Small intestine (tissue), 16 donors: ENCODE results near the gene REV1. TPM values are rescaled to one million over a fixed set of nuclear protein-coding genes. Genes with fewer than 3 reads are reported as not detected.

ENCODE experiments used
- DNase-seq, 2 donors: peaks; one replicate each; pipeline versions ENCODE4 v3.0.0 to v3.0.0-alpha.2; 2013
- FAIRE-seq: peaks from 2 replicates; lab custom pipeline; 2012; peaks lifted over from hg19 to GRCh38; lab: Jason Lieb, UNC
- H3K27ac ChIP-seq, 3 donors: one replicate each; pipeline ENCODE4 v1.5.1; 2013; ENCODE audit warnings: low read length in 2 of 3, mild to moderate bottlenecking in 2 of 3, control low read depth in 1 of 3, inconsistent platforms in 1 of 3, low read depth in 1 of 3, moderate library complexity in 1 of 3
- H3K27me3 ChIP-seq, 3 donors: one replicate each; pipeline ENCODE4 v1.6.1; 2013; ENCODE audit warnings: low read length in 3 of 3, inconsistent platforms in 1 of 3; ENCODE audit not compliant: control insufficient read depth in 3 of 3, insufficient read depth in 3 of 3
- H3K36me3 ChIP-seq, 3 donors: one replicate each; pipeline ENCODE4 v1.6.1; 2013; ENCODE audit warnings: low read length in 3 of 3, inconsistent platforms in 1 of 3, low read depth in 1 of 3, mild to moderate bottlenecking in 1 of 3, moderate library complexity in 1 of 3; ENCODE audit not compliant: control insufficient read depth in 3 of 3, insufficient read depth in 2 of 3
- H3K4me1 ChIP-seq, 3 donors: one replicate each; pipeline ENCODE4 v1.6.1; 2013; ENCODE audit warnings: low read length in 2 of 3, inconsistent platforms in 1 of 3, low read depth in 1 of 3, mild to moderate bottlenecking in 1 of 3, moderate library complexity in 1 of 3; ENCODE audit not compliant: control insufficient read depth in 3 of 3, insufficient read depth in 2 of 3
- H3K4me3 ChIP-seq, 3 donors: one replicate each; pipeline ENCODE4 v1.5.1; 2013; ENCODE audit warnings: low read length in 3 of 3, control low read depth in 1 of 3, inconsistent platforms in 1 of 3, low read depth in 1 of 3, mild to moderate bottlenecking in 1 of 3, moderate library complexity in 1 of 3
- H3K9me3 ChIP-seq, 2 donors: one replicate each; pipeline ENCODE4 v1.6.1; 2013; ENCODE audit warnings: low read depth in 1 of 2, low read length in 1 of 2; ENCODE audit not compliant: control insufficient read depth in 2 of 2, insufficient read depth in 1 of 2
- WGBS, 3 donors: extraction: QIAGEN DNeasy Blood & Tissue Kit; methylation state at CpG; one replicate each; pipeline ENCODE4 v1.1.7; 2013; 5-methylcytosine and 5-hydroxymethylcytosine counted together
- long read RNA-seq, 10 donors: transcript quantifications; one replicate each; lab custom pipeline, GENCODE V29; 2026
- polyA plus RNA-seq, 4 donors: library from polyadenylated mRNA; stranded (reverse) in 3 of 4; unstranded in 1 of 4; fragments of 200-250 nt in 3 of 4; fragments of 120-200 nt in 1 of 4; gene quantifications; one replicate each; pipeline versions ENCODE4 v1.2.1 to v1.2.3, GENCODE V29; 2013
- donor health status: healthy with polysubstance abuse.
- donor health status: control.
- donor health status: control.
- donor health status: Bipolar disorder and iron deficiency.
- donor health status: healthy.

Gene REV1
- polyA plus RNA-seq, result 10 to 100 TPM in 3 of 4 donors, 1 to 10 TPM in 1; 9.7 to 40.1 (median 17.8) TPM
- long read RNA-seq, donor 1, result 0 reads
- long read RNA-seq, donor 2, result 0 reads
- long read RNA-seq, donor 3, partial matches to known transcripts, result 0 of 2 reads
- long read RNA-seq, donor 3, other reads (novel, unspliced or antisense), result 0 of 2 reads
- long read RNA-seq, donor 4, result 0 reads
- long read RNA-seq, donor 5, partial matches to known transcripts, result 0 of 3 reads
- long read RNA-seq, donor 5, other reads (novel, unspliced or antisense), result 0 of 3 reads
- long read RNA-seq, donor 6, partial matches to known transcripts, result 0 of 3 reads
- long read RNA-seq, donor 6, other reads (novel, unspliced or antisense), result 0 of 3 reads
- long read RNA-seq, donor 7, result 0 reads
- long read RNA-seq, donor 8, result 0 reads
- long read RNA-seq, donor 9, result 0 reads
- long read RNA-seq, donor 10, partial matches to known transcripts, result 6 of 8 reads
- long read RNA-seq, donor 10, other reads (novel, unspliced or antisense), result 0 of 8 reads

GRCh38 chr2:99489761-99490622 lies at the start of gene REV1:
Gene REV1 (minus strand): TSS chr2:99490017. CDS start chr2:99464975, 25,042 bp downstream.
- FAIRE-seq, result no peak
- 0 to 1% (median 0%) methylated on average over 52 to 113 of the region's 113 CpGs for WGBS, 3 donors

GRCh38 chr2:99537910-99538485 lies 48.2 kb upstream of the REV1 start:
- WGBS, 3 donors, result 84 to 90% (median 88%) methylated on average over 4 of the region's 4 CpGs
- Histone ChIP-seq H3K9me3 (no peaks in the 10 kb centered on the region), H3K4me3 (no peak overlapping the region), H3K36me3 (no peaks in the 10 kb centered on the region), H3K27ac (no peak overlapping the region), H3K4me1 (no peaks in the 10 kb centered on the region), H3K27me3 (no peaks in the 10 kb centered on the region)
- no peak for DNase-seq
- FAIRE-seq, result no peak

More at GRCh38 chr2:99489761-99490622, at the start of gene REV1:
- peak within 1 kb of the TSS; percentile 93 to 96 (median 96) for H3K27ac ChIP-seq
- peak within 1 kb of the TSS; percentile 90 to 99 (median 96) for H3K4me3 ChIP-seq
- H3K36me3 ChIP-seq, result peaks cover 0 to 3% (median 0%) of the 10 kb centered on the region in 3 donors
- no peaks in the 10 kb centered on the region for H3K9me3 ChIP-seq
- DNase-seq, result peak; percentile 92 to 99
- H3K27me3 ChIP-seq, result no peaks in the 10 kb centered on the region
- peaks cover 1 to 9% (median 7%) of the 10 kb centered on the region in 3 donors for H3K4me1 ChIP-seq

DNA sequence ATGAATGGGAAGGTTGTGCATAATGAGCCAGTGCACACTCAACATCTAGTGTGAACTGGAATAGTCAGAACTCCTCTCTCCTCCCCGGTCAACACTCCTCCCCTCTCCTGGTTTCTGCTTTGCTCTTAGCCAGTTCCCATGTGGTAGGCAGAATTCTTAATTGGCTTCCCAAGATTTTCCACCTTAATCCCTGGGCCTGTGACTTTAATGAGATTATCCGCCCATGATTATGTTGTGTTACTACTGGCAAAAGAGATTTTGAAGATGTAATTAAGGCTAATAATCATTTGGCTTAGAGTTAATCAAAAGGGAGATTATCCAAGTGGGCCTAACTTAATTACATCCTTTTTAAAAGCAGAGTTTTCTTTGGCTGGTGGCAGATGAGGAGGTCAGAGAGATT lies 34.2 kb upstream of the REV1 start:
- no peaks in the 10 kb centered on the region for H3K36me3 ChIP-seq
- no peaks in the 10 kb centered on the region for H3K9me3 ChIP-seq
- 92 to 97% (median 96%) methylated on average over 2 of the region's 2 CpGs for WGBS, 3 donors
- H3K4me1 ChIP-seq, result no peaks in the 10 kb centered on the region
- no peak for DNase-seq
- no peak overlapping the region for H3K27ac ChIP-seq
- no peak overlapping the region for H3K4me3 ChIP-seq
- no peak for FAIRE-seq
- H3K27me3 ChIP-seq, result no peaks in the 10 kb centered on the region

DNA sequence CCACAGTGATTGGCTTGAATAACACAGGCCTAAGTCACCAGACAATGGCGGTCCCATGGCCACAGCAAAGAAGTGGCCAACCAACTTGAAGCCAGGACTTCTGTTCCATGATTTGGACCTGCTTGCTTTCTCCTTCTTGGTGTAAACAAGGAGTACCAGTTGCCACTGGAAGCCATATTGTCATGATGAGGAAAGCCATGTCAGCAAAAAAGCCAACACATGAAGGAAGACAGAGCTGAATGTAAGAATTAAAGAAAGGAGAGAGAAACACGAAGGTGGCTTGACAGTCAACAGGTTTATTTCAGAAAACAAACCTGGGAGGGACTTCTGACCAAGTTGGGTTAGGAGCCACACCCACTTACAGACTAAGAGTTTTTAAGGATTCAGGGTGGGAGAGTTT lies 32.3 kb upstream of the REV1 start:
- no peak overlapping the region for H3K27ac ChIP-seq
- no peak for DNase-seq
- no peaks in the 10 kb centered on the region for H3K9me3 ChIP-seq
- no peaks in the 10 kb centered on the region for H3K36me3 ChIP-seq
- WGBS, 3 donors, result 84 to 93% (median 91%) methylated on average over 2 of the region's 2 CpGs
- no peaks in the 10 kb centered on the region for H3K4me1 ChIP-seq
- no peak for FAIRE-seq
- H3K4me3 ChIP-seq, result no peak overlapping the region
- H3K27me3 ChIP-seq, result no peaks in the 10 kb centered on the region

GRCh38 chr2:99520813-99521212 lies 31.0 kb upstream of the REV1 start:
- Histone ChIP-seq H3K4me1 (no peaks in the 10 kb centered on the region), H3K27me3 (no peaks in the 10 kb centered on the region), H3K9me3 (no peaks in the 10 kb centered on the region), H3K27ac (no peak overlapping the region), H3K4me3 (no peak overlapping the region), H3K36me3 (no peaks in the 10 kb centered on the region)
- DNase-seq (no peak), FAIRE-seq (no peak)
- WGBS, 3 donors, result 60 to 69% (median 60%) methylated on average over 3 of the region's 3 CpGs

DNA sequence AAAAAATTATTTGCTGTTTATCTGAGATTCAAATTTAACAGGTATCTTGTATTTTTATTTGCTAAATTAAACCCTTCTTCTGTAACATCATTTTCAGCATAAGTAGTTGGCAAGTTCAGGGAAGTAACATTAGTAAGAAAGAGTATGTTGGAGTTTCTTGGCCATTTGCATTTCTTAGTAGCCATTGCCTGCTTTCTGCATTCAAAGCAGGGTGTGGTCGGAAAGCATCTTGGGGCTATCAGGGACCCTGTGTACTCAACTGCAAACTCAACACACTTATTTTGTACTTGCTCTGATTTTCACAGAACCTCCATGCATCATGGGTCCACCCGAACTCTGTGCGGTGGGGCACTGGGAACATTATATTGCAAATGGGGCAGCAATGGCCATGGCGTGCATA lies 30.4 kb upstream of the REV1 start:
- 86 to 95% (median 93%) methylated on average over 4 of the region's 4 CpGs for WGBS, 3 donors
- Histone ChIP-seq H3K9me3 (no peaks in the 10 kb centered on the region), H3K4me3 (no peak overlapping the region), H3K27ac (no peak overlapping the region), H3K4me1 (no peaks in the 10 kb centered on the region), H3K27me3 (no peaks in the 10 kb centered on the region), H3K36me3 (no peaks in the 10 kb centered on the region)
- no peak for FAIRE-seq
- DNase-seq, result no peak

DNA sequence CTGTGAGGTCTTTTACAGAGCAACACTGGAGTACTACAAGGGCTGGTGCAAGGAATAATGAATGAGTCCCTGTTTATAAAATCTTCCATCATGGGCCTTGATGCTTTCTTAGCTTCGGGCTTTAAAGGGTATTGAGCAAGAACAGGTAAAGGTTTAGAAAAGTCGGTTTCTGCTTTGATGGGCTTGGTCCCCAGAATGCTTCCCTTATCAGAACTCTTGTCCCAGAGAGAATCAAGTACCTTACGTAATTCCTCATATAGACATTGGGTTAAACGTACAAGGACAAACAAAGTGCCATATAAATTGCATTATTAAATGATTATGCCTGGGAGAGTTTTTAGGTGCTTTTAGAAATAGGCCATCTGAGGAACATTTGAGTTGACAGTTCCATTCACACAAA lies 24.5 kb upstream of the REV1 start:
- no peaks in the 10 kb centered on the region for H3K36me3 ChIP-seq
- no peaks in the 10 kb centered on the region for H3K27me3 ChIP-seq
- H3K4me1 ChIP-seq, result no peaks in the 10 kb centered on the region
- WGBS, 3 donors, result 58 to 74% (median 63%) methylated on average over 4 of the region's 4 CpGs
- FAIRE-seq, result no peak
- DNase-seq, result no peak
- no peak overlapping the region for H3K27ac ChIP-seq
- H3K9me3 ChIP-seq, result no peaks in the 10 kb centered on the region
- no peak overlapping the region for H3K4me3 ChIP-seq

- FAIRE-seq (no peak), DNase-seq (no peak)
- no peaks in the 10 kb centered on the region for H3K36me3 ChIP-seq
- H3K27me3 ChIP-seq, result no peaks in the 10 kb centered on the region
- H3K27ac ChIP-seq, result no peak overlapping the region
- no peaks in the 10 kb centered on the region for H3K4me1 ChIP-seq
- no peaks in the 10 kb centered on the region for H3K9me3 ChIP-seq
- H3K4me3 ChIP-seq, result no peak overlapping the region
- WGBS, 3 donors, result 73 to 94% (median 90%) methylated on average over 1 of the region's 1 CpG
Measured at GRCh38 chr2:99512181-99512591, 22.4 kb upstream of the REV1 start.
